Stimulated activated effector memory CD8-positive, alpha-beta T cell treated with anti-CD3 and anti-CD28 coated beads, Interleukin-12 subunit alpha, Interleukin-12 subunit beta, amount 100 ng/mL, for 72 hours (primary cell): ENCODE data around the gene MED19.
A peak's percentile ranks its signal among the peaks of the same experiment; 100 is the strongest.
"Not testable (repeated sequence)": the region's sequence is repeated elsewhere in the genome, so short reads cannot be mapped to it uniquely, and the experiment has no call there.

Experiments used
- ATAC-seq: fragments of 150-1000 bp; cut with Tn5 transposase; 2 replicates; pipeline ENCODE4 v1.10.0; 2021
- DNase-seq, 2 donors: peaks; one replicate each; pipeline ENCODE4 v3.0.0; 2021 to 2022; ENCODE audit warnings: low spot score in 2 of 2
- H3K27ac Mint-ChIP-seq: one replicate; pipeline ENCODE4 v1.8.0; 2022; ENCODE audit warnings: mild to moderate bottlenecking, mixed read lengths
- H3K36me3 Mint-ChIP-seq: one replicate; pipeline ENCODE4 v1.8.0; 2022; ENCODE audit warnings: mild to moderate bottlenecking, mixed read lengths
- H3K4me1 Mint-ChIP-seq: one replicate; pipeline ENCODE4 v1.8.0; 2022; ENCODE audit warnings: mixed read lengths
- H3K4me3 Mint-ChIP-seq: one replicate; pipeline ENCODE4 v1.8.0; 2022; ENCODE audit warnings: mild to moderate bottlenecking, mixed read lengths
- H3K9me3 Mint-ChIP-seq: one replicate; pipeline ENCODE4 v1.8.0; 2022; ENCODE audit warnings: mixed read lengths

Gene MED19

DNA sequence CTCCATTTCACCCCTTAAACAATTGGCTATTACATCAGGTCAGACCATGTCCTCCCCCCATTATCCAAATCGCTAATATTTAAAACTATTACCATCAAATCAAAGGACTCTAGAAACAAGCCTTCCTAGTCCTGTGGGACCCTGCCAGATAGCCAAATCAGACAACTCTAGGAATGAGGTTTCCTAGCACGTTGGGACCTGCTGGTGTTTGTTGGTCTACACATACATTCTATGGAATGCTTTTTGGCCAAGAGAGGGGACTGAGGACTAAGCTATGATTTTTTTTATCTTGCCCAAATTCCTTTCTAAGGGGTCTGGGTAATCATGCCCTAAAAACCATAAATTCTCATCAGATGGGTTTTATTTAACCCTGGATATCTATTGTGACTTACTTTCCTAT lies 15.2 kb upstream of the MED19 start:
- no peaks in the 10 kb centered on the region for H3K9me3 Mint-ChIP-seq
- H3K4me3 Mint-ChIP-seq, result no peak overlapping the region

DNA sequence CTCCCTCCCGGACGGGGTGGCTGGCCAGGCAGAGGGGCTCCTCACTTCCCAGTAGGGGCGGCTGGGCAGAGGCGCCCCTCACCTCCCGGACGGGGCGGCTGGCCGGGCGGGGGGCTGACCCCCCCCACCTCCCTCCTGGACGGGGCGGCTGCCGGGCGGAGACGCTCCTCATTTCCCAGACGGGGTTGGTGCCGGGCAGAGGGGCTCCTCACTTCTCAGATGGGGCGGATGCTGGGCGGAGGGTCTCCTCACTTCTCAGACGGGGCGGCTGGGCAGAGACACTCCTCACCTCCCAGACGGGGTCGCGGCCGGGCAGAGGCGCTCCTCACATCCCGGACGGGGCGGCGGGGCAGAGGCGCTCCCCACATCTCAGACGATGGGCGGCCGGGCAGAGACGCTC lies 4.7 kb upstream of the MED19 start:
- DNase-seq, H3K9me3 Mint-ChIP-seq, H3K27ac Mint-ChIP-seq, H3K4me3 Mint-ChIP-seq, ATAC-seq: not testable (repeated sequence)
- Mint-ChIP-seq H3K36me3 (peaks cover 55% of the 10 kb centered on the region), H3K4me1 (peaks cover 23% of the 10 kb centered on the region)

More for the DNA sequence above, 15.2 kb upstream of the MED19 start:
- Mint-ChIP-seq H3K4me1 (peaks cover 6% of the 10 kb centered on the region), H3K27ac (peak overlapping the region; percentile 81), H3K36me3 (peaks cover 47% of the 10 kb centered on the region)
- no peak for DNase-seq
- ATAC-seq, result no peak

DNA sequence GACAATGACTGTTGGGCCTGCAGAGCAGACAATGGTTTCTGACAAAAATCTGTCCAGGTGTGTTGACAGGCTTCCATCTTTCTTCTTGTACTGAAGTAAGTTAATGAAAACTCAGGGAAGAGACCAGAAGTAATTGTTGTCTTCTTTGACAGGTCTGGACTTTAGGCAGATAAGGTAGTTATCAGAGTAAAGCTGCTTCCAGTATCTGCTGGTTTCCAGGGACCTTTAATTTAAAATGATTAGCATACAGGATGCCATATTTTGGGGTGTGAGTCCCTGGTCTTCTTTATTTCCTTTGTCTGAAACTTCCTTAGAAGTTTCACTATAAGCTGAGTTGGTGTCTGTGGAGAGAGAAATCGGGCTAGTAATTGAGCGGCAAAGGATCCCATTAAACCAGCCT lies 1.8 kb upstream of the MED19 start:
- ATAC-seq (no peak), DNase-seq (no peak)
- peak overlapping the region; percentile 95 for H3K4me3 Mint-ChIP-seq
- peak overlapping the region; percentile 96 for H3K27ac Mint-ChIP-seq
- H3K9me3 Mint-ChIP-seq, result no peaks in the 10 kb centered on the region
- peaks cover 45% of the 10 kb centered on the region for H3K4me1 Mint-ChIP-seq
- peaks cover 46% of the 10 kb centered on the region for H3K36me3 Mint-ChIP-seq

DNA sequence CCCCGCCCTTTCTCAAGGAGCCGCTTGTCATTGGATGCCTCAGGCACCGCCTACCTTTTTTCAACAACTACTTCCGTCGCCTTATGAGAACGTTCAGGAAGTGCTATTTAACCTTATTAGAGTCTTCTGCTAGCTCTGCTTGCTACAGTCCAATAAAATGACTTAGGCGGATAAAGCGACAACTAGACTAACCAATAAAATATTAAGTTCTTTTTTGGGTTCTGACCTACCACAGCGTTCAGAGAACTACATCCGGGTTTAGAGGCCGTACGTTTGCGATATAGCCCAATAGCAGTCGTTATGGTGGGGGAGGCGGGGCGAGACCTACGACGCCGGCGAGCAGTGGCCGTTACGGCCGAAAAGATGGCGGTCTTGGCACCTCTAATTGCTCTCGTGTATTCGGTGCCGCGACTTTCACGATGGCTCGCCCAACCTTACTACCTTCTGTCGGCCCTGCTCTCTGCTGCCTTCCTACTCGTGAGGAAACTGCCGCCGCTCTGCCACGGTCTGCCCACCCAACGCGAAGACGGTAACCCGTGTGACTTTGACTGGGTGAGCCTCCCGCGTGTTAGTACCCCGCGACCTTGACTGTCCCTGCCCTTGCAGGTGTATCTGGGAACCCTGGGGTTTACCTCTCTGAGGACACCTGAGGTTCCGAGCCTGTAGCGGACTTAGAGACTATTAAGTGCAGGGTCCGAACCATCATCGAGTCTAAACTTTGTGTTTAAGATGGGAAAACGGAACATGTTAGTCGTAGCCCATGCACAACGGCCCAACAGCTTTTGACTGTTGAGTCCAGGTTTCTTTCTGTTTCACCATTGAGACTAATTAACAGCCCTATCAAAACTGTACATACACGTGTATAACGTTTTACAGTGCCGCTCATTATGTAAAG lies 488 bp upstream of the MED19 start, which contains the start of gene TMX2:
TMX2 (plus strand) TSS at position 338 of the 895 bp plus-strand sequence; CDS start at position 364, 26 bp downstream.
- Mint-ChIP-seq H3K4me1 (peaks cover 40% of the 10 kb centered on the region), H3K4me3 (peak within 1 kb of the TSS; percentile 95), H3K36me3 (peaks cover 46% of the 10 kb centered on the region), H3K9me3 (no peaks in the 10 kb centered on the region), H3K27ac (peak within 1 kb of the TSS; percentile 96)
- DNase-seq (peak; percentile 66 to 92), ATAC-seq (peak; percentile 97)

DNA sequence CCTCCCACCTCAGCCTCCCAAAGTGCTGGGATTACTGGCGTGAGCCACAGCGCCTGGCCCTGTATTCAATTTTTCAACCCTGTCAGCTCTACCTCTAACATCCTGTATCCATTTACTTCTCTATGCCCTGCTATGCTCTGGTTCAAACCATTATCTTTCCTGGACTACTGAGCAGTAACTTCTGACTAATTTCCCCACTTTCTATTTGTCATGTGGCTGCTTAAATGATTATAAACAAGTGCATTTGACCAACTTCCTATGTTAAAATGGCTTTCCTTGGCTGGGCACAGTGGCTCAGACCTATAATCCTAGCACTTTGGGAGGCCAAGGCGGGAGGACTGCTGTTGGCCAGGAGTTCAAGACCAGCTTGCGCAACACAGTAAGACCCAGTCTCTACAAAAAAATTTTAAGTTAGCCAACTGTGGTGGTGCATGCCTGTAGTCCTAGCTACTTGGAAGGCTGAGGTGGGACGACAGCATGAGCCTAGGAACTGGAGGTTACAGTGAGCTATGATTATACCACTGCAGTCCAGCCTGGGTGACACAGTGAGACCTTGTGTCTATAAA lies 2.1 kb downstream of the MED19 start:
- H3K27ac Mint-ChIP-seq, result peak overlapping the region; percentile 16
- peaks cover 39% of the 10 kb centered on the region for H3K4me1 Mint-ChIP-seq
- no peaks in the 10 kb centered on the region for H3K9me3 Mint-ChIP-seq

DNA sequence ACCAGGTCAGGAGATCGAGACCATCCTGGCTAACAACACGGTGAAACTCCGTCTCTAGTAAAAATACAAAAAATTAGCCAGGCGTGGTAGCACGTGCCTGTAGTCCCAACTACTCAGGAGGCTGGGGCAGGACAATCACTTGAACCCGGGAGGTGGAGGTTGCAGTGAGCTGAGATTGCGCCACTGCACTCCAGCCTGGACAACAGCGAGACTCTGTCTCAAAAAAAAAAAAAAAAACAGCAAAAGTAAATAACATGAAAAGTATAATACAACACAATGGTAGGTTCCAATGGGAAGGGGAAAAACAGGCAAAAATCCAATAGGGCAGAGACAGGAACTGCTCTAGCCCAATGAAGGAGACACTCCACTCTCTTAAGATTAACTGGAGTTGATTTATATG lies 6.6 kb downstream of the MED19 start:
- Mint-ChIP-seq H3K36me3 (peaks cover 91% of the 10 kb centered on the region), H3K4me1 (peaks cover 10% of the 10 kb centered on the region)
- not testable (repeated sequence) for H3K9me3 Mint-ChIP-seq, H3K27ac Mint-ChIP-seq, H3K4me3 Mint-ChIP-seq, DNase-seq, ATAC-seq

More for the DNA sequence above, 2.1 kb downstream of the MED19 start:
- DNase-seq (peak in 1 of 2 donors; percentile 60), ATAC-seq (peak; percentile 12)
- peaks cover 71% of the 10 kb centered on the region for H3K36me3 Mint-ChIP-seq
- H3K4me3 Mint-ChIP-seq, result peak overlapping the region; percentile 95

DNA sequence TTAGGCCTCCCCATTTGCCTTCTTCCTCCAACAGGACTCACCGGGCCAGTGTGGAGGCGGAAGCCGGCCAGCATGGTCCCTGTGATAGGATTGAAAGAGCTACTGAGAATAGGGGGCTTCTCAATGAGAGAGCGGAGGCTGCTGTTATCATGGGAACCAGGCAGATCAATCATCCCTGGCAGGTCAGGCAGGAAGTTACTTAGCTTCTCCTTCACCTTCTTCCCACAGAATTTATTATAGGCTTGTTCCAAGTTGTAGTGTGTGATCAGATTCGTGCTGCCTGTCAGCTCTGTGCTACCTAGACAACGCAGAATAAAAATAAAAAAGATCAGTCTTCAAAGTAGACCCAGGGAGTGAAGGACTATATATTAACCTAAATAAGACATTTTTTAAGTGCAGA lies 7.1 kb downstream of the MED19 start:
- H3K36me3 Mint-ChIP-seq, result peaks cover 96% of the 10 kb centered on the region
- peak overlapping the region; percentile 2 for H3K27ac Mint-ChIP-seq
- DNase-seq (no peak), ATAC-seq (no peak)
- no peak overlapping the region for H3K4me3 Mint-ChIP-seq
- no peaks in the 10 kb centered on the region for H3K9me3 Mint-ChIP-seq
- peaks cover 5% of the 10 kb centered on the region for H3K4me1 Mint-ChIP-seq

DNA sequence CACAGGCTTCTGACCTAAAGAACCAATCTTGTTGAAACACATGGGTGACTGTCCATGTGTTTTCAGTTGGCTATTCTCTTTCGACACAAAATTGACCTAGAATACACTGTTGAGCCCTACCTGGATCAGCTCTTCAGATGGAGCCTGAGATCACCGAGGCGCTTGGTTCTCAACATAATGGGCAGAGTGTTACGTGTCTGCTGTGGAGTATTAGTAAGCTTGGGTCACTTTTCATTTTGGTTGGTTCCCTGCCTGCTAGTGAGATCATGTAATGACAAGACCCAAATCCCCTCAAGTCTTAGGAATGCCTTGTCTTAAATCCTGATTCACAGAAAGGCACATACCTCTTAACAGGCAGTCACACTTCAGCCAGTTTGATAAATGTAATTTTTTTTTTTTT lies 8.7 kb downstream of the MED19 start:
- DNase-seq (no peak), ATAC-seq (no peak)
- no peak overlapping the region for H3K4me3 Mint-ChIP-seq
- peak overlapping the region; percentile 61 for H3K27ac Mint-ChIP-seq
- H3K4me1 Mint-ChIP-seq, result no peaks in the 10 kb centered on the region
- no peaks in the 10 kb centered on the region for H3K9me3 Mint-ChIP-seq
- peaks cover 98% of the 10 kb centered on the region for H3K36me3 Mint-ChIP-seq

DNA sequence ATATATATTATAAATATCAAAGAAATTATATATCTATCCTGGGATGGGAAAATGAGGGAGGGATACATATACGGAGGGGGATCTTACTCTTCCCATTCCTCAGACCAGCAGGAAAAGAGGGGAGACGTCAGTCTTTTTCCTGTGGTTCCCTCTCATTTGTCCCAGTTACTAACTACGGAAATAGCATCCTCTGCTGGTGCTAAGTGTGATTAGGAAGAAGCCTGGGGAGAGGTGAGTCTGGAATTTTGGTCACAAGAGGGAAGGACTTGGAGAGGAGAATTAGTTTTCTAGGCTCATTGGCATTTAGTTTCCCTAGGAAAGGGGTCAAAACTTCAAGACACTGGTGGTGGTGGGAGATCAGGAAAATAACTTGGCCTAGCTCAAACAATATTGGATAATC lies 11.6 kb downstream of the MED19 start:
- Mint-ChIP-seq H3K36me3 (peaks cover 100% of the 10 kb centered on the region), H3K27ac (no peak overlapping the region), H3K4me3 (no peak overlapping the region), H3K9me3 (no peaks in the 10 kb centered on the region), H3K4me1 (no peaks in the 10 kb centered on the region)
- ATAC-seq (no peak), DNase-seq (no peak)

DNA sequence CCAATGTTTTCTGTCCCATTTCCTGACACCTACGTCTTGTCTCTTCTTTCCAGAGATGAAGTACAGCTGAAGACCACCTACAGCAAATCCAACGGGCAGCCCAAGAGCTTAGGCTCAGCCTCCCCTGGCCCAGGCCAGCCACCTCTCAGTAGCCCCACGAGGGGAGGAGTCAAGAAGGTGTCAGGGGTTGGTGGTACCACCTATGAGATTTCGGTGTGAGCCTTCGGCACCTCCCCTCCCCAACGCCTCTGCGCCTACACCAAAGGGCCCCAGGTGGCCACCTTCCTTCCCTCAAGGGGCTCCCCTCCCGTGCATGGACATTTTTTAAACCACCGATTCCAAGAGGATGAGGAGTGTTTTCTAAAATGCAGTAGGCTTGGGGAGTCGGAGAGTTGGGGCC lies 12.2 kb downstream of the MED19 start:
- Mint-ChIP-seq H3K36me3 (peaks cover 100% of the 10 kb centered on the region), H3K9me3 (no peaks in the 10 kb centered on the region)
- no peak for ATAC-seq

DNA sequence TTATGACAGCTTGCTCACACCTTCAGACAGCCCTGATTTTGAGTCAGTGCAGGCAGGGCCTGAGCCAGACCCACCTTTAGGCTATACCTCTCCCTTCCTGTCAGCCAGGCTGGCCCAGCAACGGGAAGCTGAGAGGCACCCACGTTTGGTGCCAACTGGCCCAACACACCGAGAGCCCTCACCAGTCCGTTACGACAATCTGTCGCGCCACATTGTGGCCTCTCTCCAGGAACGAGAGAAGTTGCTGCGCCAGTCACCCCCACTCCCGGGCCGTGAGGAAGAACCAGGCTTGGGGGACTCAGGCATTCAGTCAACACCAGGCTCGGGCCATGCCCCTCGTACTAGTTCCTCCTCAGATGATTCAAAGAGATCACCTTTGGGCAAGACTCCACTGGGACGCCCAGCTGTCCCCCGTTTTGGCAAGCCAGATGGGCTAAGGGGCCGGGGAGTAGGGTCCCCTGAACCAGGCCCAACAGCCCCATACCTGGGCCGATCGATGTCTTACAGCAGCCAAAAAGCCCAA lies 13.1 kb downstream of the MED19 start:
- Mint-ChIP-seq H3K9me3 (no peaks in the 10 kb centered on the region), H3K4me3 (no peak overlapping the region), H3K36me3 (peaks cover 100% of the 10 kb centered on the region), H3K4me1 (no peaks in the 10 kb centered on the region), H3K27ac (peak overlapping the region; percentile 78)
- ATAC-seq, result peak; percentile 24
- DNase-seq, result no peak

More for the DNA sequence above, 12.2 kb downstream of the MED19 start:
- Mint-ChIP-seq H3K4me3 (no peak overlapping the region), H3K4me1 (no peaks in the 10 kb centered on the region), H3K27ac (peak overlapping the region; percentile 78)
- DNase-seq, result no peak

DNA sequence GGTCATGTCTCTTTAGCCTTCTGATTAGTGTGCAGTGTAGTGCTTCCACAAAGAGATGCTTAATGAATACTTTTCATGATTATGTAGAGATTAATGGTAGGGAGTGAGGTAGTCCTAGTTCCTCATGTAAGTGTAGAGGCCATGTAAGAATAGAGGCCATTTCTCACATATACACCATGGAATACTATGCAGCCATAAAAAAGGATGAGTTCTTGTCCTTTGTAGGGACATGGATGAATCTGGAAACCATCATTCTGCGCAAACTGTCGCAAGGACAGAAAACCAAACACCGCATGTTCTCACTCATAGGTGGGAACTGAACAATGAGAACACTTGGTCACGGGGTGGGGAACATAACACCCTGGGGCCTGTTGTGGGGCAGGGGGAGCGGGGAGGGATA lies 21.5 kb downstream of the MED19 start:
- H3K27ac Mint-ChIP-seq, H3K4me1 Mint-ChIP-seq, ATAC-seq, H3K9me3 Mint-ChIP-seq, H3K4me3 Mint-ChIP-seq, DNase-seq: not testable (repeated sequence)
- peaks cover 100% of the 10 kb centered on the region for H3K36me3 Mint-ChIP-seq

DNA sequence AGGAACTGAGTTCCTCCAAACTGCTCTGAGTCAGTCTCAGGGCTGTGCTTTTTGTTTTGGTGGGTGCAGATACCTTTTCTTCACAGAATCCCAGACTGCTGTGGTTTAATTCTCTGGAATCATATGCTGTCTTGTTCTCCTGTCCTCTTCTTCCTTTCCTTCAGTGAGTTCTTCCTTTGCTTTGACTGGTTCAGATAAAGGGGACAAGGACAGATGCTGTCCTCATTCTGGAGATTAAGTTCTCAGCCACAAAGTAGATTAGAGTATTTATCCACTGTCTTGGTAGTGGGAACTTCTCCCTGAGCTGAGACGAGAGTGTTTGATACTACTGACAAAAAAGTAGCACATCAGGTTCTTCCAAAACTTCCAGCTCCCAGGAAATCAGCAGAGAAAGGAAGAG lies 30.8 kb downstream of the MED19 start:
- H3K36me3 Mint-ChIP-seq, result peaks cover 87% of the 10 kb centered on the region

DNA sequence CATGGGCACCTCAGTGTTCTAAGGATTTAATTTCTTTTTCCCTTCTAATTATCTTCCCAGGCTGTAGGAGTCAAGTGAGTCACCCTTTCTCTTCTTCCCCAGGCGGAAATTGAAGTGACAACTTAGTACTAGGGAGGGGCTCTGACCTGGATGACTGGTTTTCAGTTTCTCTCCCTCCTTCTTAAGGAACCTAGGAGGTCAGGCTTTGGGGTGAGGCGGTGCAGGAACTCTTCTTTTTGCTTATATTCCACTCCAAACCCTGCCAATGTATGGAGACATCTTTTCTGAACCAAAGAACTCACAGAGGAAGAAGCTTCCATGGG lies 31.5 kb downstream of the MED19 start:
- Mint-ChIP-seq H3K27ac (peak overlapping the region; percentile 78), H3K36me3 (peaks cover 87% of the 10 kb centered on the region), H3K4me1 (peaks cover 46% of the 10 kb centered on the region), H3K9me3 (no peaks in the 10 kb centered on the region), H3K4me3 (peak overlapping the region; percentile 12)
- DNase-seq (no peak), ATAC-seq (peak; percentile 74)

More for the DNA sequence above, 30.8 kb downstream of the MED19 start:
- ATAC-seq (no peak), DNase-seq (no peak)
- Mint-ChIP-seq H3K4me1 (peaks cover 40% of the 10 kb centered on the region), H3K9me3 (no peaks in the 10 kb centered on the region), H3K27ac (peak overlapping the region; percentile 78), H3K4me3 (no peak overlapping the region)

DNA sequence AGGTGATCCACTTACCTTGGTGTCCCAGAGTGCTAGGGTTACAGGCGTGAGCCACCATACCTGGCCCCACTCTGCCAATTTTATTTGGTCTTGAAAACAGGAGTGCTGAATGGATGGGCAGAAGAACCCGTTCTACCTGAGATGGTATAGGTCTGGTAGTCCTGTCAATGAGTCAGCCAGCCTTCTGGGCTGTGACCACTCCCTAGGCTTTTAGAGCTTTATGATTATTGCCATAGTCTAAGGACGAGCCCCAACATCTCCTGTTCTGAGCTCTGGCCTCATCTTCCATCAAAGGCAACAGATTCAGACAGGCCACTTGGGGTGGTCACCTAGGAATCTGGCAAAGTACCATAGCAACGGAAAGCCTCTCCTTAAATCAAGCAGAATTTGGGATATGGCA lies 32.6 kb downstream of the MED19 start:
- DNase-seq (no peak), ATAC-seq (no peak)
- Mint-ChIP-seq H3K36me3 (peaks cover 87% of the 10 kb centered on the region), H3K4me3 (no peak overlapping the region), H3K9me3 (no peaks in the 10 kb centered on the region), H3K27ac (no peak overlapping the region), H3K4me1 (peaks cover 52% of the 10 kb centered on the region)
